NCI-H146 treated with DMSO at 0.1 percent for 48 hours (cell line): ENCODE measurements around the gene HTR6.

Source experiments
- DNase-seq: peaks from one replicate; lab custom pipeline; 2025; ENCODE audit not compliant: unreplicated experiment; lab: John Stamatoyannopoulos, UW

The HTR6 gene

GRCh38 chr1:19685994-19686393 lies 21.3 kb downstream of the HTR6 start:
- no peak for DNase-seq

- DNase-seq, result no peak
Measured at GRCh38 chr1:19687414-19687813, 22.7 kb downstream of the HTR6 start.

- DNase-seq, result no peak
Measured at GRCh38 chr1:19688041-19688842, 23.6 kb downstream of the HTR6 start.

- peak; percentile 12 for DNase-seq
Measured at GRCh38 chr1:19689085-19689757, 24.5 kb downstream of the HTR6 start.

GRCh38 chr1:19689856-19690255 lies 25.2 kb downstream of the HTR6 start:
- no peak for DNase-seq

- no peak for DNase-seq
Measured at GRCh38 chr1:19690342-19690741, 25.7 kb downstream of the HTR6 start.

GRCh38 chr1:19694298-19694697 lies 29.6 kb downstream of the HTR6 start:
- DNase-seq, result no peak

- no peak for DNase-seq
Measured at GRCh38 chr1:19695772-19696171, 31.1 kb downstream of the HTR6 start.

- DNase-seq, result no peak
Measured at GRCh38 chr1:19696820-19697219, 32.1 kb downstream of the HTR6 start.

- no peak for DNase-seq
Measured at GRCh38 chr1:19698181-19698580, 33.5 kb downstream of the HTR6 start.

- DNase-seq, result no peak
Measured at GRCh38 chr1:19700079-19700777, 35.6 kb downstream of the HTR6 start.

- no peak for DNase-seq
Measured at GRCh38 chr1:19703280-19703679, 38.6 kb downstream of the HTR6 start.

GRCh38 chr1:19704247-19705113 lies 39.8 kb downstream of the HTR6 start:
- peak; percentile 10 for DNase-seq

- no peak for DNase-seq
Measured at GRCh38 chr1:19705464-19705863, 40.8 kb downstream of the HTR6 start.

- DNase-seq, result no peak
Measured at GRCh38 chr1:19706136-19706535, 41.5 kb downstream of the HTR6 start.

- DNase-seq, result no peak
Measured at GRCh38 chr1:19708567-19709110, 44.0 kb downstream of the HTR6 start.

- DNase-seq, result no peak
Measured at GRCh38 chr1:19709260-19709793, 44.7 kb downstream of the HTR6 start.

GRCh38 chr1:19710825-19711611 lies 46.3 kb downstream of the HTR6 start:
- DNase-seq, result no peak

GRCh38 chr1:19712928-19713327 lies 48.3 kb downstream of the HTR6 start:
- no peak for DNase-seq
